ENCODE data around the gene ARL5B.
"Not testable (repeated sequence)": the region's sequence is repeated elsewhere in the genome, so short reads cannot be mapped to it uniquely, and the experiment has no call there.

Gene ARL5B

GRCh38 chr10:18635995-18636394, 23.2 kb upstream of the ARL5B start:
- H3K9me3 ChIP-seq = peaks cover 4% of the 10 kb centered on the region; the same call in 1 of the 2 replicates
- no peaks in the 10 kb centered on the region for H3K4me1 ChIP-seq
- H4K20me1 ChIP-seq = no peaks in the 10 kb centered on the region
- no peak for TF ChIP-seq Cebpa-rat (IDR thresholded peaks at IDR 0.05)
- H3K4me3 ChIP-seq = no peak overlapping the region
- no peak overlapping the region for H3K9ac ChIP-seq
- no peak overlapping the region for H3K27ac ChIP-seq
- H3K4me2 ChIP-seq = no peak overlapping the region
- H3K36me3 ChIP-seq = peaks cover 18% of the 10 kb centered on the region; the same call in 1 of the 2 replicates
- H3K27me3 ChIP-seq = no peaks in the 10 kb centered on the region

- H3K27me3 ChIP-seq, H4K20me1 ChIP-seq, H3K4me3 ChIP-seq, H3K9me3 ChIP-seq, H3K9ac ChIP-seq, H3K27ac ChIP-seq, H3K4me1 ChIP-seq, H3K4me2 ChIP-seq: not testable (repeated sequence)
- H3K36me3 ChIP-seq = peaks cover 27% of the 10 kb centered on the region; the same call in 1 of the 2 replicates
Observed at GRCh38 chr10:18637400-18637799, 21.8 kb upstream of the ARL5B start.

GRCh38 chr10:18639719-18640118, 19.5 kb upstream of the ARL5B start:
- H3K27ac ChIP-seq, H3K9ac ChIP-seq, H3K4me1 ChIP-seq, H3K4me2 ChIP-seq, H4K20me1 ChIP-seq, H3K9me3 ChIP-seq, H3K4me3 ChIP-seq, H3K27me3 ChIP-seq: not testable (repeated sequence)
- H3K36me3 ChIP-seq = peaks cover 28% of the 10 kb centered on the region; the same call in 1 of the 2 replicates

- no peak overlapping the region for H3K9ac ChIP-seq
- no peak overlapping the region for H3K4me2 ChIP-seq
- H3K27me3 ChIP-seq = no peaks in the 10 kb centered on the region
- no peaks in the 10 kb centered on the region for H4K20me1 ChIP-seq
- H3K9me3 ChIP-seq = no peaks in the 10 kb centered on the region
- TF ChIP-seq Cebpa-rat (IDR thresholded peaks at IDR 0.05) = no peak
- H3K27ac ChIP-seq = no peak overlapping the region
- H3K36me3 ChIP-seq = peaks cover 26% of the 10 kb centered on the region
- peaks cover 33% of the 10 kb centered on the region for H3K4me1 ChIP-seq
- H3K4me3 ChIP-seq = no peak overlapping the region
Observed at GRCh38 chr10:18647151-18647550, 12.1 kb upstream of the ARL5B start.

GRCh38 chr10:18647945-18648344, 11.3 kb upstream of the ARL5B start:
- H3K9me3 ChIP-seq = no peaks in the 10 kb centered on the region
- peaks cover 24% of the 10 kb centered on the region for H3K36me3 ChIP-seq
- no peaks in the 10 kb centered on the region for H3K27me3 ChIP-seq
- no peak overlapping the region for H3K4me3 ChIP-seq
- peak overlapping the region; percentile 86 for H3K4me2 ChIP-seq
- H4K20me1 ChIP-seq = no peaks in the 10 kb centered on the region
- TF ChIP-seq Cebpa-rat (IDR thresholded peaks at IDR 0.05) = no peak
- H3K9ac ChIP-seq = no peak overlapping the region
- H3K4me1 ChIP-seq = peaks cover 34% of the 10 kb centered on the region
- no peak overlapping the region for H3K27ac ChIP-seq

GRCh38 chr10:18649364-18649959, 9.8 kb upstream of the ARL5B start:
- Histone ChIP-seq H3K9ac (peak overlapping the region; percentile 80), H3K36me3 (peaks cover 23% of the 10 kb centered on the region), H4K20me1 (no peaks in the 10 kb centered on the region), H3K27me3 (no peaks in the 10 kb centered on the region), H3K27ac (peak overlapping the region; percentile 78), H3K4me3 (peak overlapping the region; percentile 79), H3K9me3 (no peaks in the 10 kb centered on the region), H3K4me1 (peaks cover 34% of the 10 kb centered on the region), H3K4me2 (peak overlapping the region; percentile 86)
- TF ChIP-seq Cebpa-rat (IDR thresholded peaks at IDR 0.05) = no peak

- no peaks in the 10 kb centered on the region for H3K27me3 ChIP-seq
- H3K4me1 ChIP-seq = peaks cover 34% of the 10 kb centered on the region
- no peak for TF ChIP-seq Cebpa-rat (IDR thresholded peaks at IDR 0.05)
- H3K4me2 ChIP-seq = peak overlapping the region; percentile 86
- peak overlapping the region; percentile 78 for H3K27ac ChIP-seq
- no peaks in the 10 kb centered on the region for H3K9me3 ChIP-seq
- peak overlapping the region; percentile 80 for H3K9ac ChIP-seq
- peak overlapping the region; percentile 79 for H3K4me3 ChIP-seq
- H4K20me1 ChIP-seq = no peaks in the 10 kb centered on the region
- H3K36me3 ChIP-seq = peaks cover 21% of the 10 kb centered on the region
Observed at GRCh38 chr10:18650404-18650997, 8.7 kb upstream of the ARL5B start.

GRCh38 chr10:18651324-18652007, 7.8 kb upstream of the ARL5B start, which contains the start of gene NSUN6:
Gene NSUN6, minus strand, starts transcription at chr10:18651587. Its CDS starts 384 bp downstream, at chr10:18651203.
- H3K4me3 ChIP-seq = peak within 1 kb of the TSS; percentile 79
- H3K4me1 ChIP-seq = peaks cover 34% of the 10 kb centered on the region
- no peaks in the 10 kb centered on the region for H4K20me1 ChIP-seq
- H3K27me3 ChIP-seq = no peaks in the 10 kb centered on the region
- peak within 1 kb of the TSS; percentile 80 for H3K9ac ChIP-seq
- no peak for TF ChIP-seq Cebpa-rat (IDR thresholded peaks at IDR 0.05)
- H3K9me3 ChIP-seq = no peaks in the 10 kb centered on the region
- H3K4me2 ChIP-seq = peak within 1 kb of the TSS; percentile 86
- peaks cover 12% of the 10 kb centered on the region for H3K36me3 ChIP-seq
- peak within 1 kb of the TSS; percentile 78 for H3K27ac ChIP-seq

- Histone ChIP-seq H4K20me1 (no peaks in the 10 kb centered on the region), H3K27me3 (no peaks in the 10 kb centered on the region), H3K36me3 (peaks cover 4% of the 10 kb centered on the region), H3K27ac (no peak overlapping the region), H3K4me3 (no peak overlapping the region), H3K9me3 (no peaks in the 10 kb centered on the region), H3K9ac (no peak overlapping the region), H3K4me2 (no peak overlapping the region), H3K4me1 (peaks cover 35% of the 10 kb centered on the region)
- no peak for TF ChIP-seq Cebpa-rat (IDR thresholded peaks at IDR 0.05)
Observed at GRCh38 chr10:18653112-18653511, 6.1 kb upstream of the ARL5B start.

GRCh38 chr10:18656724-18657123, 2.5 kb upstream of the ARL5B start:
- Histone ChIP-seq H4K20me1 (peaks cover 20% of the 10 kb centered on the region), H3K4me2 (no peak overlapping the region), H3K36me3 (peaks cover 4% of the 10 kb centered on the region; the same call in 1 of the 2 replicates), H3K9ac (no peak overlapping the region), H3K27me3 (no peaks in the 10 kb centered on the region), H3K9me3 (no peaks in the 10 kb centered on the region), H3K4me1 (peaks cover 29% of the 10 kb centered on the region), H3K4me3 (no peak overlapping the region), H3K27ac (no peak overlapping the region)
- no peak for TF ChIP-seq Cebpa-rat (IDR thresholded peaks at IDR 0.05)

Measured in BLaER1 (cell line).